ENCODE data around the gene LLGL2. TPM values are rescaled to one million over a fixed set of nuclear protein-coding genes. Genes with fewer than 3 reads are reported as not detected.

The LLGL2 gene
- total and polyA plus RNA-seq, 10 of the 15 experiments (the other 5 are each of a cell fraction or from before 2014, with no cell fraction given): 0.21 to 9.9 (median 4.5) TPM

- H3K9ac ChIP-seq (ENCODE audit: control insufficient read depth, insufficient read depth, low read length): no peak overlapping the region
These were observed 89.2 kb downstream of the LLGL2 start for GRCh38 chr17:75614556-75615270.

More at GRCh38 chr17:75614556-75615270, 89.2 kb downstream of the LLGL2 start:
- no peak for TF ChIP-seq STAT3 (IDR thresholded peaks at IDR 0.05; ENCODE audit: low read depth, low read length)
- TF ChIP-seq CUX1 (IDR thresholded peaks at IDR 0.05; ENCODE audit: insufficient replicate concordance, low read depth, low read length): no peak
- TF ChIP-seq RELB (IDR thresholded peaks at IDR 0.05; ENCODE audit: low read depth): no peak
- no peak for TF ChIP-seq MEF2A (IDR thresholded peaks at IDR 0.05; ENCODE audit: insufficient read depth, low read depth, low read length)
- TF ChIP-seq ZNF384 (IDR thresholded peaks at IDR 0.05; ENCODE audit: borderline replicate concordance, low read depth, low read length): no peak
- TF ChIP-seq CBX3 (IDR thresholded peaks at IDR 0.05; ENCODE audit: borderline replicate concordance, low read depth): no peak
- TF ChIP-seq TBL1XR1 (IDR thresholded peaks at IDR 0.05; ENCODE audit: low read depth, low read length): no peak
- TF ChIP-seq TCF3 (IDR thresholded peaks at IDR 0.05; ENCODE audit: borderline replicate concordance, insufficient read depth, low read depth, low read length): no peak
- no peak for TF ChIP-seq PAX8 (IDR thresholded peaks at IDR 0.05)
- no peak for TF ChIP-seq BMI1 (IDR thresholded peaks at IDR 0.05; ENCODE audit: borderline replicate concordance)
- no peak for TF ChIP-seq SREBF1 (IDR thresholded peaks at IDR 0.05; ENCODE audit: low read length)
- TF ChIP-seq BRCA1 (IDR thresholded peaks at IDR 0.05; ENCODE audit: low read depth, low read length): no peak
- TF ChIP-seq SMARCA5 (IDR thresholded peaks at IDR 0.05): no peak
- Histone ChIP-seq H2AFZ (ENCODE audit: control insufficient read depth, low read depth, low read length) (no peak overlapping the region), H4K20me1 (ENCODE audit: control insufficient read depth, insufficient read depth) (no peaks in the 10 kb centered on the region), H3K79me2 (ENCODE audit: control insufficient read depth, insufficient read depth, low read length) (no peaks in the 10 kb centered on the region), H3K9me3 (replicated peaks; ENCODE audit: control insufficient read depth, insufficient read depth, low read length) (no peaks in the 10 kb centered on the region), H3K27me3 (replicated peaks in 1 of 2; ENCODE audit: control insufficient read depth in 2 of 2, insufficient read depth in 2 of 2, low read length in 1 of 2) (no peaks in the 10 kb centered on the region), H3K4me1 (ENCODE audit: control insufficient read depth, insufficient read depth, low read length) (no peaks in the 10 kb centered on the region), H3K27ac (ENCODE audit: control insufficient read depth, insufficient read depth) (no peak overlapping the region), H3K4me3 (no peak overlapping the region), H3K36me3 (ENCODE audit: control insufficient read depth in 2 of 2, insufficient read depth in 2 of 2, low read length in 1 of 2) (no peaks in the 10 kb centered on the region), H3K4me2 (ENCODE audit: control insufficient read depth, insufficient read depth) (no peak overlapping the region)
- ChIA-PET SMC1A (ENCODE audit: uncharacterized antibody, unreplicated experiment) (no interaction called here), CTCF (interaction anchor here (0.6 to 0.7 kb wide), 2 partner anchors 111 to 139 kb away, joined by 3 read pairs; no protein-coding TSS in a partner anchor), POLR2A (no interaction called here), RAD21 (ENCODE audit: unreplicated experiment) (no interaction called here)
- intact Hi-C loops (cut with micrococcal nuclease; ENCODE audit: unreplicated experiment) (no loop called here), in situ Hi-C loops (cut with MboI) (no loop called here)
- ATAC-seq (no peak), FAIRE-seq (no peak), DNase-seq (ENCODE audit: low read depth, low spot score) (no peak)
- BruUV-seq (replicated peaks): no TSS peak
- 54% methylated on average over 18 of the region's 19 CpGs for WGBS (ENCODE audit: insufficient coverage, insufficient replicate concordance, low lambda C conversion rate, missing lambda C conversion rate)
